Measurements from ENCODE around the gene CELSR1.

GRCh38 chr22:46424496-46424895 lies 112.9 kb downstream of the CELSR1 start:
- TF ChIP-seq CTCF (IDR thresholded peaks at IDR 0.05) (no peak), POLR2A (IDR thresholded peaks at IDR 0.05) (no peak)

Data from lower leg skin (tissue), 3 donors.